HFFc6 (cell line): ENCODE data around the gene CALN1. TPM values are rescaled to one million over a fixed set of nuclear protein-coding genes. Genes with fewer than 3 reads are reported as not detected.

Source experiments
- DNase-seq: peaks from one replicate; pipeline ENCODE4 v3.0.0-alpha.2; 2018
- H3K27ac Mint-ChIP-seq: 2 replicates; pipeline ENCODE4 v1.8.0; 2020; ENCODE audit warnings: mild to moderate bottlenecking, mixed read lengths
- H3K27me3 Mint-ChIP-seq: 2 replicates; pipeline ENCODE4 v1.8.0; 2021; ENCODE audit warnings: mild to moderate bottlenecking, moderate library complexity, mixed read lengths; ENCODE audit not compliant: insufficient read depth
- H3K36me3 Mint-ChIP-seq: 2 replicates; pipeline ENCODE4 v1.8.0; 2021; ENCODE audit warnings: low read depth, mixed read lengths
- H3K4me1 Mint-ChIP-seq: 2 replicates; pipeline ENCODE4 v1.8.0; 2020; ENCODE audit warnings: low read depth, mixed read lengths
- H3K4me3 Mint-ChIP-seq: 2 replicates; pipeline ENCODE4 v1.8.0; 2020; ENCODE audit warnings: mild to moderate bottlenecking, moderate library complexity, mixed read lengths
- H3K9me3 Mint-ChIP-seq: 2 replicates; pipeline ENCODE4 v1.8.0; 2020; ENCODE audit warnings: mild to moderate bottlenecking, mixed read lengths
- total RNA-seq, 6 experiments: library from RNA; stranded (reverse); fragmentation: NEBNext Ultra II Directional; extraction: Animal tissue kit (Norgen Biotek cat#: 25700); gene quantifications; 2 replicates in 1 of 6; 3 replicates in 5 of 6; pipeline ENCODE4 v1.2.3, GENCODE V29; 2021
- TF ChIP-seq, protein P1 (sequence below): fragments of 200-600 bp; sonication (generic); IDR thresholded peaks from 2 replicates; pipeline ENCODE4 v1.5.0; 2021; ENCODE audit warnings: antibody characterized with exemption, mild to moderate bottlenecking

CALN1 gene
- total RNA-seq, 6 experiments from 2014 or later: not detected

DNA sequence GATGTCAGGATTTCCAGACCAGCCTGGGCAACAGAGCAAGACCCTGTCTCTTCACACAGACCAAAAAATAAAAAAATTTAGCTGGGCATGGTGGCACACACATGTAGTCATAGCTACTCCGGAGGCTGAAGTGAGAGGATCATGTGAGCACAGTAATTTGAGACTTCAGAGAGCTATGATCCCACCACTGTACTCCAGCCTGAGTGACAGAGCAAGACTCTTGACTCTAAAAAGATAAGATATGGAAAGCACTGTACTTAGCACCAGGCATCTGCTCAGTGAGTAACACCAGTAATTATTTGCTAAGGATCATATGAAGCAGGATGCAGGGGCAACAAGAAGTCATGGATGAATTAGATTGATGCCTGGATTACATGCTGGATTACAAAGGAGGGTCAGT, 128.8 kb downstream of the CALN1 start:
- Mint-ChIP-seq H3K4me1 (no peaks in the 10 kb centered on the region), H3K27me3 (no peaks in the 10 kb centered on the region; the same call in none of the 2 replicates), H3K27ac (no peak overlapping the region), H3K9me3 (peaks cover 28% of the 10 kb centered on the region), H3K36me3 (no peaks in the 10 kb centered on the region), H3K4me3 (no peak overlapping the region)
- TF ChIP-seq, protein P1, sequence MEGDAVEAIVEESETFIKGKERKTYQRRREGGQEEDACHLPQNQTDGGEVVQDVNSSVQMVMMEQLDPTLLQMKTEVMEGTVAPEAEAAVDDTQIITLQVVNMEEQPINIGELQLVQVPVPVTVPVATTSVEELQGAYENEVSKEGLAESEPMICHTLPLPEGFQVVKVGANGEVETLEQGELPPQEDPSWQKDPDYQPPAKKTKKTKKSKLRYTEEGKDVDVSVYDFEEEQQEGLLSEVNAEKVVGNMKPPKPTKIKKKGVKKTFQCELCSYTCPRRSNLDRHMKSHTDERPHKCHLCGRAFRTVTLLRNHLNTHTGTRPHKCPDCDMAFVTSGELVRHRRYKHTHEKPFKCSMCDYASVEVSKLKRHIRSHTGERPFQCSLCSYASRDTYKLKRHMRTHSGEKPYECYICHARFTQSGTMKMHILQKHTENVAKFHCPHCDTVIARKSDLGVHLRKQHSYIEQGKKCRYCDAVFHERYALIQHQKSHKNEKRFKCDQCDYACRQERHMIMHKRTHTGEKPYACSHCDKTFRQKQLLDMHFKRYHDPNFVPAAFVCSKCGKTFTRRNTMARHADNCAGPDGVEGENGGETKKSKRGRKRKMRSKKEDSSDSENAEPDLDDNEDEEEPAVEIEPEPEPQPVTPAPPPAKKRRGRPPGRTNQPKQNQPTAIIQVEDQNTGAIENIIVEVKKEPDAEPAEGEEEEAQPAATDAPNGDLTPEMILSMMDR: no peak
- DNase-seq: no peak

DNA sequence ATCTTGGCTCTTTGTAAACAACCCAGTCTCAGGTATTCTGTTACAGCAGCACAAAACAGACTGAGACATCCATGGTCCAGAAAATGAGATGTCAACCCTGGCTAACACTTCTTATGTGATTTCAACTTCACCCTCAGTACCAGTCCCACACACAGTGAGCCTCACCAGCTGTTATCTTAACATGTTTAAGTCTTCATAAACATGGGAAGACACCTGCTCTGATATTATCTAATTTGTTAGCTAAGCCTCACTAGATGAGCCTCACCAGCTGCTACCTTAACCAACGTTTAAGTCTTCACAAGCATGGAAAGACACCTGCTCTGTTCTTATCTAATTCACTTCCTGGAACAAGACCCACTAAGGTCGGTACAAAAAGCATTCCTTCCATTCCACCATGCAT, 130.8 kb downstream of the CALN1 start:
- TF ChIP-seq, protein P1: no peak
- no peak overlapping the region for H3K4me3 Mint-ChIP-seq
- no peaks in the 10 kb centered on the region for H3K4me1 Mint-ChIP-seq
- H3K27me3 Mint-ChIP-seq: no peaks in the 10 kb centered on the region; the same call in none of the 2 replicates
- H3K9me3 Mint-ChIP-seq: peaks cover 38% of the 10 kb centered on the region
- DNase-seq: no peak
- H3K27ac Mint-ChIP-seq: no peak overlapping the region
- H3K36me3 Mint-ChIP-seq: no peaks in the 10 kb centered on the region; the same call in 1 of the 2 replicates

- H3K27me3 Mint-ChIP-seq: no peaks in the 10 kb centered on the region; the same call in none of the 2 replicates
- no peak overlapping the region for H3K4me3 Mint-ChIP-seq
- DNase-seq: no peak
- peaks cover 44% of the 10 kb centered on the region for H3K9me3 Mint-ChIP-seq
- H3K4me1 Mint-ChIP-seq: no peaks in the 10 kb centered on the region
- H3K36me3 Mint-ChIP-seq: no peaks in the 10 kb centered on the region; the same call in 1 of the 2 replicates
- TF ChIP-seq, protein P1: no peak
- H3K27ac Mint-ChIP-seq: no peak overlapping the region
These were observed 132.9 kb downstream of the CALN1 start for GRCh38 chr7:72279203-72279602.

GRCh38 chr7:72278550-72278949, 133.6 kb downstream of the CALN1 start:
- Mint-ChIP-seq H3K4me3 (no peak overlapping the region), H3K9me3 (peaks cover 39% of the 10 kb centered on the region), H3K4me1 (no peaks in the 10 kb centered on the region), H3K36me3 (no peaks in the 10 kb centered on the region; the same call in 1 of the 2 replicates), H3K27me3 (no peaks in the 10 kb centered on the region; the same call in none of the 2 replicates), H3K27ac (no peak overlapping the region)
- no peak for DNase-seq
- TF ChIP-seq, protein P1: no peak

DNA sequence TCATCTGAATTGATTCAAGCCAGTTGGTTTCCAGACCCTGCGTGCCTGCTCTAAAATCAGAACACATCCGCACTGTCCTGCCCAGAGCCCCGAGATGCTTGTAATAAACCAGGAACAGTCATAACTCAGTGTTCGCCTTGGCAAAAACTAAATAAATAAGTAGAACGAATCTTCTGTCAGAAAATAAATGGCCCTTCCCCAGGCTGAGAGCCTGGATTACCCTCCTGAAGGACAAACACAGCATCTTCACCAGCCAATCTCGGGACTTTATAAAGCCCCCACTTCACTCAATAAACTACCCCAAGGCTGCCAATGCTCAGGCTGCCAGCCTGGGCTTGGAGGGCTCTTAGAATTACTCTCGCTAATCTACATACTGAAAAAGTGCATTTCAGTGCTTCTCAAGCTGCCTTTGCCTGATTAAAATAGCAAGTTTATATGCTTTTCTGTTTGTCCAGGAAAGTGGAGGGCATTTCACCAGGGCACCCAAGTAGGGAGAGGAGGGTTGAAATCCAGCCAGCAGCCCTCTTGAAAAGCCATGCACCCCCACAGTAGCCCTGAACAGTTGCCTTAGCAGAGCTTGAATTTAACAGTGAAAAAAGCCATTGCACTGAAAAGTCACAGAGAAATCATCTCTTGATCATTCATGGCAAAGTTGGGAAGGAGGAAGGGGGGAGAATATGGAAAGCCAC, 136.6 kb downstream of the CALN1 start:
- Mint-ChIP-seq H3K36me3 (no peaks in the 10 kb centered on the region; the same call in 1 of the 2 replicates), H3K9me3 (peaks cover 44% of the 10 kb centered on the region), H3K4me1 (no peaks in the 10 kb centered on the region), H3K4me3 (no peak overlapping the region), H3K27ac (no peak overlapping the region), H3K27me3 (no peaks in the 10 kb centered on the region; the same call in none of the 2 replicates)
- no peak for DNase-seq
- TF ChIP-seq, protein P1: no peak
